BLaER1 (cell line): ENCODE measurements around the gene HCN1.
"Not testable (repeated sequence)": the region's sequence is repeated elsewhere in the genome, so short reads cannot be mapped to it uniquely, and the experiment has no call there.

Experiments
- H3K27ac ChIP-seq: shearing (Covaris generic); formaldehyde crosslinking; 2 replicates; pipeline ENCODE4 v1.8.1; 2022
- H3K27me3 ChIP-seq: shearing (Covaris generic); formaldehyde crosslinking; 2 replicates; pipeline ENCODE4 v1.8.1; 2022
- H3K36me3 ChIP-seq: shearing (Covaris generic); formaldehyde crosslinking; 2 replicates; pipeline ENCODE4 v1.8.1; 2022
- H3K4me1 ChIP-seq: shearing (Covaris generic); formaldehyde crosslinking; 2 replicates; pipeline ENCODE4 v1.8.1; 2022
- H3K4me2 ChIP-seq: shearing (Covaris generic); formaldehyde crosslinking; 2 replicates; pipeline ENCODE4 v1.8.1; 2022
- H3K4me3 ChIP-seq: shearing (Covaris generic); formaldehyde crosslinking; 2 replicates; pipeline ENCODE4 v1.8.1; 2022
- H3K9ac ChIP-seq: shearing (Covaris generic); formaldehyde crosslinking; 2 replicates; pipeline ENCODE4 v1.8.1; 2022
- H3K9me3 ChIP-seq: shearing (Covaris generic); formaldehyde crosslinking; 2 replicates; pipeline ENCODE4 v1.8.1; 2022
- H4K20me1 ChIP-seq: shearing (Covaris generic); formaldehyde crosslinking; 2 replicates; pipeline ENCODE4 v1.8.1; 2022
- Cebpa-rat ChIP-seq: shearing (Covaris generic); IDR thresholded peaks from 2 replicates; pipeline ENCODE4 v1.8.1; 2022

The HCN1 gene

DNA sequence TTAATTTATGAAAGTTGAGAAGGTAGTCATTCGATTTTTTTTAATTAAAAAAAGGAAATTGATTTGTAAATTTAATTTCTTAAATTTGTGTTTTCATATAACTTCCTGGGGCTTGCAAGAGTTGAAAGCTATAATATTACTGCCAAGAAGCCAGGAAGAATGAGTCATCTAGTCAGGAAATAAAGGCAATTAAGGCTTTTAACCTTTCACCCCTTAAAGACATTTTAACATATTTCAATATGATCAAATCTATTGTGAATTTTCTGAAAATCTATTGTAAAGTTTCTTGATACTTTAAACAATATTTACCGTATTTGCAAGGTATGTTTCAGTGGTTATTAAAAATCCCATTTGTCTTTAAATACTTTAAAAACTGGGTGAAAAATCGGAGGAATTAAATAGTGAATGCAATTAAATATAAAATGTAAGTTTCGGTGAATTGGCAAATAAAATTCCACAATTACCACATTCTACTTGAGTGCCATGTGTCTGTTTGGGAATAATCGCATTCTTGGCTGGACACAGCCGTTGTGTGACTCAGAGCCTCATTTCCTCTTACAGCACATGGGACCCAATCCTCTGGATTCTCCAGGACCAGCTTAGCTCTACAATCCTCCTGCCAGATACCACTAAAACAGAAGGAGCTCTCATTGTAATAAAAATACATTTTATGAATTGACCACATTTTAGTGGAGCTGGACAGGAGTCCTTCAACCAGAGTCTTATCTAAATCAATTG, 310.7 kb downstream of the HCN1 start:
- H3K27ac ChIP-seq, result no peak overlapping the region
- no peak overlapping the region for H3K4me2 ChIP-seq

DNA sequence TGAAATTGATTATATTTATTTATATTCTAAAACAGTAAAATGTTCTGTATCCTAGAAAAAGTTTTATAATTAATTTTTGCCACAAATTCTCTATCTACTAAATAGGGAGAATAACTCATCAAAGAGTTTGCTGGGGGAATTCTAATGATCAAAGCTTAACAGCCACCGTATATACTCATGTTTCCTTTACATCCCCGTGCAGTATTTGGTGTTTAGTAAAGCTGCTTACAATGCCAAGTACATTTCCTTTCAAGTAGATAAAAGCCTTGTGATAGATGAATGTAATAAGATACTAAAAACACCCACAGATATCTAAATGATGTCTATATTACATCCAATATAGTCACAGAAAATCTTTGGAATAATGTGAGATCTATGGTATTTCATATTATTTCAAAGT, 312.2 kb downstream of the HCN1 start:
- no peak overlapping the region for H3K9ac ChIP-seq
- no peak for TF ChIP-seq Cebpa-rat
- H4K20me1 ChIP-seq, result no peaks in the 10 kb centered on the region
- H3K9me3 ChIP-seq, result no peaks in the 10 kb centered on the region
- no peaks in the 10 kb centered on the region for H3K36me3 ChIP-seq
- H3K4me3 ChIP-seq, result no peak overlapping the region
- H3K27ac ChIP-seq, result no peak overlapping the region
- no peaks in the 10 kb centered on the region for H3K4me1 ChIP-seq
- H3K27me3 ChIP-seq, result no peaks in the 10 kb centered on the region
- H3K4me2 ChIP-seq, result no peak overlapping the region

More for the DNA sequence above, 310.7 kb downstream of the HCN1 start:
- H3K9ac ChIP-seq, result no peak overlapping the region
- H3K4me3 ChIP-seq, result no peak overlapping the region
- H3K36me3 ChIP-seq, result no peaks in the 10 kb centered on the region
- H4K20me1 ChIP-seq, result no peaks in the 10 kb centered on the region
- TF ChIP-seq Cebpa-rat, result no peak
- no peaks in the 10 kb centered on the region for H3K9me3 ChIP-seq
- H3K4me1 ChIP-seq, result no peaks in the 10 kb centered on the region
- H3K27me3 ChIP-seq, result no peaks in the 10 kb centered on the region

DNA sequence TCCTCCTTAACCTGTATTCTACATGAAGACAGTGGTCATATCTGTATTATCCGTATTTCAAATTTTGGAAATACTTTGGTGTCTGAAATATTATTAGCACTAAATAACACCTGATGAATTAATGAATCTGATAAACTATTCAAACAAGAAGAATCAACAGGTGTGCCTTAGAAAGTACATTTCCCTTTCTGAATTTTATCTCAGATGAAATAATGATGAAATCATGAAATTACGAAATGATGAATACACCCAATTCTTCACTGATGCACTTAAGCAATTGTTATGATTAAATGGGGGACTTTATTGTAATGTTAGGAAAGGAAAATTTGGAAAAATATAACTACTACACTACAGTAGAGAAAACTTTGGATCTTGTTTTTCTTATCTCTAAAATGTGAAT, 313.6 kb downstream of the HCN1 start:
- no peak overlapping the region for H3K9ac ChIP-seq
- no peaks in the 10 kb centered on the region for H3K4me1 ChIP-seq
- TF ChIP-seq Cebpa-rat, result no peak
- H3K27ac ChIP-seq, result no peak overlapping the region
- H3K36me3 ChIP-seq, result no peaks in the 10 kb centered on the region
- no peaks in the 10 kb centered on the region for H3K9me3 ChIP-seq
- H3K4me2 ChIP-seq, result no peak overlapping the region
- H4K20me1 ChIP-seq, result no peaks in the 10 kb centered on the region
- H3K27me3 ChIP-seq, result no peaks in the 10 kb centered on the region
- H3K4me3 ChIP-seq, result no peak overlapping the region

DNA sequence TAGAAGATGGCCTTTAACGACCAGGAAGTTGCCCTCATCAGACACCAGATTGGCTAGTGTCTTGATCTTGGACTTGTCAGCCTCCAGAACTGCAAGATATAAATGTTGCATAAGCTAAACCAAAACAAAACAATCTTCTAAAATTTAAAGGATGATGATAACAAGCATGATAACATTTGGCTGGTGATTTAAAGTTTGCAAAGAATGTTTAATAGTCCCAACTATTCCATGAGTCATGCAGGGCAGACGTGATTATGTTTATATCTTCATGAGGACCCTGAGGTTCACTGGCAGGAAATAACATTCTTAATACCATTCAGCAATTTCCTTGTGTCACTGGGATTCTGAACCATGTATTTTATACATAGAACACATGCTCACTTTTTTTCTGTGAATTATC, 319.8 kb downstream of the HCN1 start:
- Histone ChIP-seq H3K27ac (no peak overlapping the region), H3K4me1 (no peaks in the 10 kb centered on the region), H3K9ac (no peak overlapping the region), H3K4me2 (no peak overlapping the region), H3K36me3 (no peaks in the 10 kb centered on the region), H3K9me3 (no peaks in the 10 kb centered on the region), H4K20me1 (no peaks in the 10 kb centered on the region), H3K27me3 (no peaks in the 10 kb centered on the region), H3K4me3 (no peak overlapping the region)
- no peak for TF ChIP-seq Cebpa-rat

DNA sequence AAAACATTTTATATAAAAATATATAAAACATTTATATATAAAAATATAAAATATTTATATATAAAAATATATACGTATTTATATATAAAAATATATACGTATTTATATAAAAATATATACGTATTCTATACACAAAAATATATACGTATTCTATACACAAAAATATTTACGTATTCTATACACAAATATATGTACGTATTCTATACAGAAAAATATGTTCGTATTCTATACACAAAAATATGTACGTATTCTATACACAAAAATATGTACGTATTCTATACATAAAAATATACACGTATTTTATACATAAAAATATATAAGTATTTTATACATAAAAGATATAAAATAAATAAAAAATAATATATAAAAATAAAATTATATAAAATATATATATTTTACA, 323.6 kb downstream of the HCN1 start:
- H3K27ac ChIP-seq, result no peak overlapping the region
- no peak overlapping the region for H3K4me3 ChIP-seq
- no peaks in the 10 kb centered on the region for H3K27me3 ChIP-seq
- no peaks in the 10 kb centered on the region for H4K20me1 ChIP-seq
- H3K9me3 ChIP-seq, result no peaks in the 10 kb centered on the region
- TF ChIP-seq Cebpa-rat, result no peak
- H3K4me2 ChIP-seq, result no peak overlapping the region
- H3K4me1 ChIP-seq, result no peaks in the 10 kb centered on the region
- no peak overlapping the region for H3K9ac ChIP-seq
- H3K36me3 ChIP-seq, result no peaks in the 10 kb centered on the region

DNA sequence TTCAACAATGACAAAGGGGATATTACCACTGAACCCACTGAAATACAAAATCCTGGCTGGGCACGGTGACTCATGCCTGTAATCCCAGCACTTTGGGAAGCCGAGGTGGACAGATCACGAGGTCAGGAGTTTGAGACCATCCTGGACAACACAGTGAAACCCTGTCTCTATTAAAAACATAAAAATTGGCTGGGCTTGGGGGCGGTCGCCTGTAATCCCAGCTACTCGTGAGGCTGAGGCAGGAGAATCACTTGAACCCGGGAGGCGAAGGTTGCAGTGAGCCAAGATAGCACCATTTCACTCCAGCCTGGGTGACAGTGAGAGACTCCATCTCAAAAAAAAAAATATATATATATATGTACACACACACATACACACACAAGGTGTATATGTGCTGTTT, 324.8 kb downstream of the HCN1 start:
- H3K27me3 ChIP-seq, H3K9ac ChIP-seq, H3K36me3 ChIP-seq, H3K4me2 ChIP-seq, H3K4me1 ChIP-seq, H3K27ac ChIP-seq, H3K4me3 ChIP-seq, H3K9me3 ChIP-seq, H4K20me1 ChIP-seq: not testable (repeated sequence)

DNA sequence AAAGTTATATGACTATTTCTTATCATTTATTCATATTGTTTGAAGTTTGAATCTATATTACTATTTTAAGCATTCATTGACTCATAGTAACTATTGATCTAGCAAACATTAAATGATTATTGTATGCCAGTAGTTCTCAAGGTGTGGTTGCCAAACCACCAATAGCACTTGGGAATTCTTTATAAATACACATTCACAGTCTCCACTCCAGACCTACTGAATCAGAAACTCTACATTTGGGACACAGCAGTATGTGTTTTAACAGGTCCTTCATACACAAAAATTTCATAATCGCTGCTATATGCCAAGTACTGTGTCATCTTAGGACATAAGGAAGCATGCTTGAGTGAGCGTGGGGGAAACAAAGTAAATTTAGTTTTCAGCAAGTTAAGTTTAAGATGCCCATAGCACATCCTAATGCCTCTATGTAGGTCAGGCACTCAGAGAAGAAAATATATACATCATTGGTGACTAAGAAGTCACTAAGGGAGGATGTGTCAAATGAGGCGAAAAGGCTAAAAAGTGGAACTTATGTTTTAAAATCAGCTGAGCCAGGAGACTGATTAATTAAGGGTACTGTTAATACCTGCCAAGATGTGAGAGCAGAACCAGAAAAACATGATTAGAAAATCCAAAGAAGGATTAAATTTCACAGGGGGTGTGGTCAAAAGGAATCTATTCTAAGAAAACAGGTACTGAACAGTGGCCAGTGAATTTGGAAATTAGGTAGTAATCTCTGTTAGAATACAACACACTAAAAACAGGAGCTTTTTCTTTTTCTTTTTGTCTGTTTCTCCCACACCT, 340.8 kb downstream of the HCN1 start:
- Histone ChIP-seq H3K4me2 (peak overlapping the region; percentile 61), H3K27ac (no peak overlapping the region), H3K27me3 (no peaks in the 10 kb centered on the region), H3K4me1 (peaks cover 22% of the 10 kb centered on the region), H3K4me3 (no peak overlapping the region), H3K9me3 (no peaks in the 10 kb centered on the region), H4K20me1 (no peaks in the 10 kb centered on the region), H3K9ac (no peak overlapping the region), H3K36me3 (no peaks in the 10 kb centered on the region)
- no peak for TF ChIP-seq Cebpa-rat

DNA sequence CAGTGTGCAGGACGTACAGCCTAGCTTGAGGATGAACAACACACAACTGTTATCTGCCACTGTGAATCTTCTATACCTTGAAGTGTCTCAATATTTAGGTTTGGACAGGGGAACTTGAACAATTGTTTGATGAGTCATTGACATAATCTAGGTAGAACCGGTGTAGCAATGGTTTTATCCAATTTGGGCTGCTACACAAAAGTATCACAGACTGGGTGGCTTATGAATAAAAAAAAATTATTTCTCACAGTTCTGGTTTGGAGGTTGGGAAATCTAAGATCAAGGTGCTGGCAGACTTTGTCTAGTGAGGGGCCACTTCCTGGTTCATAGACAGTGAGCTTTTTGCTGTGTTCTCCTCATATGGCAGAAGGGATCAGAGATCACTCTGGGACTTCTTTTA, 359.7 kb downstream of the HCN1 start:
- H3K36me3 ChIP-seq, result no peaks in the 10 kb centered on the region
- H3K27me3 ChIP-seq, result no peaks in the 10 kb centered on the region
- TF ChIP-seq Cebpa-rat, result no peak
- no peaks in the 10 kb centered on the region for H3K9me3 ChIP-seq
- H3K27ac ChIP-seq, result no peak overlapping the region
- no peaks in the 10 kb centered on the region for H4K20me1 ChIP-seq
- no peak overlapping the region for H3K4me2 ChIP-seq
- no peak overlapping the region for H3K9ac ChIP-seq
- no peak overlapping the region for H3K4me3 ChIP-seq
- peaks cover 4% of the 10 kb centered on the region; the same call in 1 of the 2 replicates for H3K4me1 ChIP-seq

DNA sequence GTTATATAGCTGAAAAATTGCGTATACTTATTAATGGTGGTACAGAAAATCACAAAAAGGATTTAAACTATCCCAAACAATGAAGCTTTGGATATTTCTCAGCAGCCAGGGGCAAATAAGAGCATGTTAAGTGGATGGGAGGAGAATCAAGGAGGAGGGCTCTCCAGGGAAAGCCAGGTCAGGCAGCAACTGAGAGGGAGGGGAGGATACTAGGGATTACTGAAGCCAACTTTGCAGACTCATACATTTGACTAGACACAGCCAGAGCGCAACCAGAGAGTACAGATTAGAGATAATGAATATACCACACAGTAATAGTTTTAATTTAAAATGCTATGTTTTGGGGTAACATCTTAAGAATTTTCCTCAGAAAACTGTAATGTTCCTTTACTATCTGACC, 360.2 kb downstream of the HCN1 start:
- H3K4me3 ChIP-seq, result no peak overlapping the region

DNA sequence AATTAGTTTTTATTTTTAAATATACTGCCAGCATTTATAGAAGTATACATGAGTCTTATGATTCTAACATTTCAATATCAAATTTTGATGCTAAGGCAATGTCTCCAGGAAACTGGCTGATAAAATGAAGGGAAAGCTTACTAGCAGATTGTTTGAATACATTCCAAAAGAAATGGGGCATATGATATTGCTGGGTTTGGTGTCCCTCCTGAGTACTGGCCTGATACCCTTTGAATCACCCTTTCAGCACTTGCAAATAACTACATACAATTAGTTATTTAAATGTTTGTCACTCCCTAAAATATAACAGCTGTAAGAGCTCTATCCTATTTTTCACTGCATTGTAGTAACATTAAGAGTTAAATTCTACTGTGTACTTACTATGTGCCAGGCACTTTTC, 360.8 kb downstream of the HCN1 start:
- no peak overlapping the region for H3K27ac ChIP-seq
- H3K4me3 ChIP-seq, result no peak overlapping the region
- TF ChIP-seq Cebpa-rat, result no peak
- no peaks in the 10 kb centered on the region for H3K27me3 ChIP-seq
- peak overlapping the region; percentile 11 for H3K4me2 ChIP-seq
- no peaks in the 10 kb centered on the region for H3K9me3 ChIP-seq
- H3K9ac ChIP-seq, result no peak overlapping the region
- peaks cover 4% of the 10 kb centered on the region; the same call in 1 of the 2 replicates for H3K4me1 ChIP-seq
- no peaks in the 10 kb centered on the region for H3K36me3 ChIP-seq
- no peaks in the 10 kb centered on the region for H4K20me1 ChIP-seq

More for the DNA sequence above, 360.2 kb downstream of the HCN1 start:
- Histone ChIP-seq H3K27me3 (no peaks in the 10 kb centered on the region), H4K20me1 (no peaks in the 10 kb centered on the region), H3K4me1 (peaks cover 4% of the 10 kb centered on the region; the same call in 1 of the 2 replicates), H3K27ac (no peak overlapping the region), H3K36me3 (no peaks in the 10 kb centered on the region), H3K4me2 (no peak overlapping the region), H3K9me3 (no peaks in the 10 kb centered on the region), H3K9ac (no peak overlapping the region)
- no peak for TF ChIP-seq Cebpa-rat
